Lower leg skin (tissue), 4 donors: Measurements from ENCODE around the gene SOX13. TPM values are rescaled to one million over a fixed set of nuclear protein-coding genes. Genes with fewer than 3 reads are reported as not detected.

Source experiments
- DNase-seq, 2 donors: peaks; one replicate each; pipeline ENCODE4 v3.0.0-alpha.2; 2019; ENCODE audit warnings: low spot score in 2 of 2
- H3K4me3 ChIP-seq: fragments of 200-600 bp; sonication (generic); 2 replicates; pipeline ENCODE4 v1.5.1; 2017; ENCODE audit warnings: mild to moderate bottlenecking, low read depth; ENCODE audit not compliant: poor library complexity, severe bottlenecking
- POLR2A ChIP-seq, 2 donors: fragments of 450-650 bp; IDR thresholded peaks; one replicate each; pipeline ENCODE4 v1.6.1; 2016 to 2017; ENCODE audit warnings: antibody characterized with exemption in 2 of 2, mild to moderate bottlenecking in 1 of 2, moderate library complexity in 1 of 2
- WGBS, 2 donors: methylation state at CpG; one replicate each; pipeline ENCODE4 v1.1.5; 2018; 5-methylcytosine and 5-hydroxymethylcytosine counted together
- intact Hi-C: fragments of 100-400 bp; cut with DNase I; formaldehyde crosslinking; loops from one replicate; pipeline ENCODE4 v1.15.0; 2023; ENCODE audit warnings: low total_unique reads
- total RNA-seq, 4 donors: library from RNA; depleted of rRNA; stranded (reverse); fragments of >200 nt; gene quantifications; one replicate each; pipeline ENCODE4 v1.1.0, GENCODE V29; 2016
- TF ChIP-seq, protein P1 (sequence below), 3 donors: fragments of 450-650 bp; IDR thresholded peaks; one replicate each; pipeline ENCODE4 v1.5.1; 2016; ENCODE audit warnings: antibody characterized with exemption in 3 of 3, mild to moderate bottlenecking in 3 of 3, moderate library complexity in 2 of 3

The SOX13 gene
- total RNA-seq, 4 donors from 2014 or later, result 7.2 to 32.2 (median 16.8) TPM

DNA sequence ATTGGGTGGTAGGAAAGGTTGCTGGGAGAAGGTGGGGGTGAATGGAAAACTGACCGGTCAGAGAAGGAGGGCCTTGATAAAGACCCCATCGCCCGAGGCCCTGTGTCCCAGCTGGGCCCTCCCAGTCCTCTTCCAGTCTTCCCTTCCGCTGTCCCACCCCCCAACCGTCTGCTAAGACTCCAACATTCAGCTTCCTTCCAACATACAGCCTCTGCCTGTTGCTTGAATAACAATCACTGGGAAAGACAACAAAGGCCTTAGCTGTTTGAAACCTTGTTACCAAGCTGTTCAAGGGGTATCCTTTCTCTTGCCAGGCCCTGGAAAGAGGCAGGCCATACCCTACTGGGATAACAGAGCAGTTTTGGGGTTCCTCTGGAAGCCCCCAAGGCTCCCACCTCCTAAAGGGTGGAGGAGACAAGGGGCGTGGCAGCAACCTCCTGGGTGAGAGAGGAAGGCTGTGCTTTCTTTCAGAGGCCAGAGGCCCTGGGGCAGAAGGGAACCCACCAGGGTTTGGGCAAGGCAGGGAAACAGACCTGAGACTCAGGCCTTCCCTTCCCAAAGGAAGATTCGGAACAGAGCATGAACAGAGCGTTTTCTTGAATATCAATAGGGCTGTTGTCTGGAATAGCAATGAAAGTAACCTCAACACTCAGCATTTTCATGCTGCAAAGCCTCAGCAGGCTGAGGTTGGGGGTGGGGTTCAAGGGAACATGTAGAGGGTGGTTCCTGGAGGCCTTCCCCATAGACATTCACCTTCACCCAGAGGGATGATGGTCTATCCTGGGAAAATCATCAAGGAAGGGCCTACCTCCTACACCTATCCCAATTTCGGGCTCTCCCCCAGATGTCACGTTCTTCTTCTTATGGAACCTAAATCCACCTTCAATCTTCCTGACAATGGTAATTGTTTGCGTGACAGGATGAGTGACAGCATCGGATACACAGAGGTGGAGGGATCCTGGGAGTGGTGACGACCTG, 74.8 kb downstream of the SOX13 start:
- intact Hi-C loops, result no loop called here
- TF ChIP-seq, protein P1, sequence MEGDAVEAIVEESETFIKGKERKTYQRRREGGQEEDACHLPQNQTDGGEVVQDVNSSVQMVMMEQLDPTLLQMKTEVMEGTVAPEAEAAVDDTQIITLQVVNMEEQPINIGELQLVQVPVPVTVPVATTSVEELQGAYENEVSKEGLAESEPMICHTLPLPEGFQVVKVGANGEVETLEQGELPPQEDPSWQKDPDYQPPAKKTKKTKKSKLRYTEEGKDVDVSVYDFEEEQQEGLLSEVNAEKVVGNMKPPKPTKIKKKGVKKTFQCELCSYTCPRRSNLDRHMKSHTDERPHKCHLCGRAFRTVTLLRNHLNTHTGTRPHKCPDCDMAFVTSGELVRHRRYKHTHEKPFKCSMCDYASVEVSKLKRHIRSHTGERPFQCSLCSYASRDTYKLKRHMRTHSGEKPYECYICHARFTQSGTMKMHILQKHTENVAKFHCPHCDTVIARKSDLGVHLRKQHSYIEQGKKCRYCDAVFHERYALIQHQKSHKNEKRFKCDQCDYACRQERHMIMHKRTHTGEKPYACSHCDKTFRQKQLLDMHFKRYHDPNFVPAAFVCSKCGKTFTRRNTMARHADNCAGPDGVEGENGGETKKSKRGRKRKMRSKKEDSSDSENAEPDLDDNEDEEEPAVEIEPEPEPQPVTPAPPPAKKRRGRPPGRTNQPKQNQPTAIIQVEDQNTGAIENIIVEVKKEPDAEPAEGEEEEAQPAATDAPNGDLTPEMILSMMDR (IDR thresholded peaks at IDR 0.05), result no peak
- no peak for TF ChIP-seq POLR2A (IDR thresholded peaks at IDR 0.05)
- no peak overlapping the region for H3K4me3 ChIP-seq
- 89 to 92% methylated on average over 13 of the region's 13 CpGs for WGBS, 2 donors
- DNase-seq, result no peak

DNA sequence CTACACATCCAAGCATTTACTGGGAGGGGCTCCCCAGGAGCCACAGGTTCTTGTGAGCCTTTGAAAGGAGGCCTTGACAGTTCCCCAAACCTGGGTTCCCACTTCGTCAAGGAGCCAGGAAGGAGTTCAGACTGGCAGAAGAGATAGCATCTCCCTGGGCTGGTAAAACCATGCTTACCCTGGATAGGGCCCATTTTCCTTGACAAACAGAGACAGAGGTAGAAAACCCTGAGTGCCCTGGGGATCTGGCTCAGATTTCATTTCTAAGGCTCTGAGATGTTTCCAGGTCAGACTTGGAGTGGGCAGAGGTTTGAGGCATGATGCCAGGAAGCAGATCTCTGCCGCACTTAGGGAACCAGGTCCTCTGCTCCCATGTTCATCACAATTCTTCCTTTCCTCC, 76.2 kb downstream of the SOX13 start:
- intact Hi-C loops, result no loop called here
- WGBS, 2 donors, result 44 to 50% methylated on average over 2 of the region's 2 CpGs
- TF ChIP-seq POLR2A (IDR thresholded peaks at IDR 0.05), result no peak
- TF ChIP-seq, protein P1 (IDR thresholded peaks at IDR 0.05), result no peak
- no peak overlapping the region for H3K4me3 ChIP-seq
- no peak for DNase-seq

DNA sequence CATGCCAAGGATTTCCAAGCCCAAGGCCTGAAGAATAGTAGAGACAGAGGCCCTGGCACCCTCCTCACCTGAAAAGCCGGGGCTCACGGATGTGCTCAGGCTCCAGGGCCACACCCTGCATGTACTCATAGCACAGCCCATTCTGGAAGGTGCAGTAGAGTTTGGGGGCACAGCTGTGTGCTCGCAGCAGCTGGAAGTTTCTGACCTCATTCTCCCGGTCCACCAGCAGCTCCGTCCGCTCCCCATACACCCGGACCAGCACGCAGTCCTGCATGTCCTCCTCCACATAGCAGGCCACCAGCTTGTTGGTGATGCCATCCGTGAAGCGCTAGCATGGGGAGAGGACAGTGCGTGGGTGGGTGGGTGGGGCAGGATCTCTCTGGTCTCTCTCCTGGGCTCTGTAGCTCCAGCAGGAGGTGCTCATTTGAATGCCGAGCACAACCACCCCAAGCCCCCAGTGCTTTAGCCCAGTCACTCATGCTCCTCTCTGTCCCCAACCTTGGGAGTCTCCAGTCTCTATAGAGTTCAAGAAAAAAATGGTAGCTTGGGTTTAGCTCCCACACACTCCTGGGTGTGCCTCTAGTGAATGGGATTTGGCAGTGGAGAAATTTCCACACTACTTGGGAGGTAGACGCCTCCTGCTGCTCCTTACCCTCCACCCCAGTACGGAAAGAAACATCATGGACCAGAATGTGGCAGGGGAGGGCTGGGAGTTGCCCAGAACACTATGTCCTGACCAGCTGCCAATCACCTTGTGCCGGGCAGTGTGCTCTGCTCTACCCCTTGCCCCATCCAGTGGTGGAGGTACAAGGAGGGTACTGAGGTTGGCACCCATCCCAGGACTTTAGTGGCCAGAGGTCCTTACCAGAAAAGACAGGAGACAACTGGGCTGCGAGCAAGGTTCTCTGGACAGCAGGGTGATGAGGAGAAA, 77.0 kb downstream of the SOX13 start:
- TF ChIP-seq, protein P1 (IDR thresholded peaks at IDR 0.05), result no peak
- TF ChIP-seq POLR2A (IDR thresholded peaks at IDR 0.05), result no peak
- peak in 1 of 2 donors; percentile 60 for DNase-seq
- no peak overlapping the region for H3K4me3 ChIP-seq
- WGBS, 2 donors, result 59 to 73% methylated on average over 13 to 16 of the region's 16 CpGs
- intact Hi-C loops, result no loop called here

DNA sequence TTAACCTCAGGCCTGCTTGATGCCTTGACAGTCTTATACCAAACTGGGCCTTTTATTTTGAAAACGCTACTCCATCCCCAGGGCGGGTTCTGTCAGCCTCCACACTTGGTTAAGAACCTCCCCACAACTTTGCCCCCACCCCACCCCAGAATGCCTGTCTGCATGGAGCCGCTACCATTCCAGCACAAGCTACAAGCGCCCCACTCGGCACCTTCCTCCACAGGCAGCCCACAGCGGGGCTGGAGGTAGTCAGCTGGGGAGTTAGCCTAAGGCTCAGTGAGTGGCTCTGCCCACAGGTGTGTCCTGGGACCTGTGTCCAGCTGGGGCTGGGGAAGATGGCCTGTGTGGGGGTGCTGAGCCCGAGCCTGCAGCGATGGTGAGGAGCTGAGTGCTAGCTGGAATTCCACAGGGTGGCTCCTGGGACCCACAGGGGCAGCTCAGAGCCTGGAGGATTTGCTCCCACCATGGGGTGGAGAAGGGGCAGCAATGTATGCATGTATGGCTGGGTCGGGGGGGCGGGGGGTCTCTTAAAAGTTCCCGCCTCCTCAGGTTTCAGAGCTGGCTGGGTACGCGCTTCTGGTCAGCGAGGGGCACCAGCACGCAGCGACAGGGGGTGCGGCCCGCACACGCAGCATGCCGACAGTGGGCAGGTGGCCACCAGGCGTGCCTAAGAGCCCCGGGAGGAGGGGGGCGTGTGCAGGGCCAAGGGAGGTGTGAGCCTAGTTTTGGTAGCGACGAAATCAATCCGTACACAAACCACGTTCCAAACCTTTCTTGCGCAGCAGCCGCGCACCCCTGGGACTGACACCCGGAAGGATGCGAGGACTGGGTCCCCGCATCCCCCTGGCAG, 78.0 kb downstream of the SOX13 start:
- peak overlapping the region; percentile 62 for H3K4me3 ChIP-seq
- DNase-seq, result peak; percentile 67 to 93
- no peak for TF ChIP-seq POLR2A (IDR thresholded peaks at IDR 0.05)
- TF ChIP-seq, protein P1 (IDR thresholded peaks at IDR 0.05), result no peak
- intact Hi-C loops, result no loop called here
- WGBS, 2 donors, result 12 to 19% methylated on average over 23 to 25 of the region's 33 CpGs
